Esophagus squamous epithelium (tissue), 4 donors: ENCODE measurements around the gene PRPF40B.

Experiments used
- POLR2A ChIP-seq, 4 donors: fragments of 450-650 bp; IDR thresholded peaks; one replicate each; pipeline ENCODE4 v1.6.1; 2017; ENCODE audit warnings: antibody characterized with exemption in 4 of 4, mild to moderate bottlenecking in 4 of 4, moderate library complexity in 3 of 4
- TF ChIP-seq, protein P1 (sequence below), 6 experiments: fragments of 450-650 bp in 4 of 6; fragments of 200-600 bp in 2 of 6; sonication (generic) in 2 of 6; IDR thresholded peaks; one replicate each; pipeline ENCODE4 v1.5.1; 2016 to 2019; ENCODE audit warnings: antibody characterized with exemption in 6 of 6, mild to moderate bottlenecking in 4 of 6, moderate library complexity in 4 of 6

DNA sequence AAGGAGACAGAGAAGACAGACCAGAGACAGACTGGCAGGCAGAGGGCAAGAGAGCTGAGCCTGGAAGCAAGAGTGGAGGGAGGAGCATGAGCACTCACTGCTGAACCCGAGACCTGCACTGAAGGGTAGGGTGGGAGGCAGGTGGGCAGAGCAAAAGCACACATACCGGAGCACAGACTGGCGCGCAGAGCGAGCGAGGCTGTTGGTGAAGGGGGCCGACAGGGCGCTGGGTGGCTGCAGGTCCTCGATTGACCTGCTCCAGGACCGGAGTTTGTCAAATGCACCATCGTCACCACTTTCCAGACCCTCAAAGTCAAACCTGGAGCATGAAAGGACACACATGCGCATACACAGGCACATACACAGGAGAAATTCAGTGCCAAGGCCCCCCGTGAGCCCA lies 34.9 kb downstream of the PRPF40B start:
- TF ChIP-seq, protein P1, sequence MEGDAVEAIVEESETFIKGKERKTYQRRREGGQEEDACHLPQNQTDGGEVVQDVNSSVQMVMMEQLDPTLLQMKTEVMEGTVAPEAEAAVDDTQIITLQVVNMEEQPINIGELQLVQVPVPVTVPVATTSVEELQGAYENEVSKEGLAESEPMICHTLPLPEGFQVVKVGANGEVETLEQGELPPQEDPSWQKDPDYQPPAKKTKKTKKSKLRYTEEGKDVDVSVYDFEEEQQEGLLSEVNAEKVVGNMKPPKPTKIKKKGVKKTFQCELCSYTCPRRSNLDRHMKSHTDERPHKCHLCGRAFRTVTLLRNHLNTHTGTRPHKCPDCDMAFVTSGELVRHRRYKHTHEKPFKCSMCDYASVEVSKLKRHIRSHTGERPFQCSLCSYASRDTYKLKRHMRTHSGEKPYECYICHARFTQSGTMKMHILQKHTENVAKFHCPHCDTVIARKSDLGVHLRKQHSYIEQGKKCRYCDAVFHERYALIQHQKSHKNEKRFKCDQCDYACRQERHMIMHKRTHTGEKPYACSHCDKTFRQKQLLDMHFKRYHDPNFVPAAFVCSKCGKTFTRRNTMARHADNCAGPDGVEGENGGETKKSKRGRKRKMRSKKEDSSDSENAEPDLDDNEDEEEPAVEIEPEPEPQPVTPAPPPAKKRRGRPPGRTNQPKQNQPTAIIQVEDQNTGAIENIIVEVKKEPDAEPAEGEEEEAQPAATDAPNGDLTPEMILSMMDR (IDR thresholded peaks at IDR 0.05) = no peak
- TF ChIP-seq POLR2A (IDR thresholded peaks at IDR 0.05) = no peak
